ENCODE measurements around the gene SERPINB7.

DNA sequence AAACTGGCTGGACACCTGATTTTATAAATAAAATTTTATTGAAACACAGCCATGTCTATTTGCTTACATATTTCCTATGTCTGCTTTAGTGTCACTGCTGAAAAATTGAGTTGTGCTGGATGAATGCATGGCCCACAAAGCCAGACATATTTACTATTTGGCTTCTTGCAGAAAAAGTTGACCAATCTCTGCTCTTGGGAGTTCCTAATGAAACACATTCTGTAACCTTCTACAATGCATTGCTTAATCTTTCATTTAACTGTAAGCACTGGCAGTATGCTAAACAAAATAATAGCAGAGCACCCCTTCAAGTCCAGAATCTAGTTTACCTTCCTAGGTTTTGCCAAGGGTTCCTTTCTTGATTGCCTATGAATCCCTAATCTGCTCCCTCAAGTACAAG lies 17.7 kb upstream of the SERPINB7 start:
- no peak for TF ChIP-seq POLR2AphosphoS5 (IDR thresholded peaks at IDR 0.05)
- TF ChIP-seq, protein P1, sequence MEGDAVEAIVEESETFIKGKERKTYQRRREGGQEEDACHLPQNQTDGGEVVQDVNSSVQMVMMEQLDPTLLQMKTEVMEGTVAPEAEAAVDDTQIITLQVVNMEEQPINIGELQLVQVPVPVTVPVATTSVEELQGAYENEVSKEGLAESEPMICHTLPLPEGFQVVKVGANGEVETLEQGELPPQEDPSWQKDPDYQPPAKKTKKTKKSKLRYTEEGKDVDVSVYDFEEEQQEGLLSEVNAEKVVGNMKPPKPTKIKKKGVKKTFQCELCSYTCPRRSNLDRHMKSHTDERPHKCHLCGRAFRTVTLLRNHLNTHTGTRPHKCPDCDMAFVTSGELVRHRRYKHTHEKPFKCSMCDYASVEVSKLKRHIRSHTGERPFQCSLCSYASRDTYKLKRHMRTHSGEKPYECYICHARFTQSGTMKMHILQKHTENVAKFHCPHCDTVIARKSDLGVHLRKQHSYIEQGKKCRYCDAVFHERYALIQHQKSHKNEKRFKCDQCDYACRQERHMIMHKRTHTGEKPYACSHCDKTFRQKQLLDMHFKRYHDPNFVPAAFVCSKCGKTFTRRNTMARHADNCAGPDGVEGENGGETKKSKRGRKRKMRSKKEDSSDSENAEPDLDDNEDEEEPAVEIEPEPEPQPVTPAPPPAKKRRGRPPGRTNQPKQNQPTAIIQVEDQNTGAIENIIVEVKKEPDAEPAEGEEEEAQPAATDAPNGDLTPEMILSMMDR (IDR thresholded peaks at IDR 0.05), result no peak

Data from sigmoid colon (tissue), 4 donors.